HG03196 (cell line): ENCODE results near the gene DIS3L2.
"Not testable (repeated sequence)": the region's sequence is repeated elsewhere in the genome, so short reads cannot be mapped to it uniquely, and the experiment has no call there.

Source experiments
- ATAC-seq: cut with Tn5 transposase; IDR thresholded peaks from one replicate; pipeline ENCODE4 v1.9.1; 2021; ENCODE audit not compliant: unreplicated experiment

Gene DIS3L2

GRCh38 chr2:232316461-232317330 lies 355.2 kb downstream of the DIS3L2 start:
- no peak for ATAC-seq

- ATAC-seq = no peak
These were observed 356.8 kb downstream of the DIS3L2 start for GRCh38 chr2:232318169-232318855.

- no peak for ATAC-seq
These were observed 357.7 kb downstream of the DIS3L2 start for GRCh38 chr2:232319067-232319802.

GRCh38 chr2:232319803-232320442 lies 358.4 kb downstream of the DIS3L2 start:
- no peak for ATAC-seq

- no peak for ATAC-seq
These were observed 358.9 kb downstream of the DIS3L2 start for GRCh38 chr2:232320443-232320803.

GRCh38 chr2:232321156-232321816 lies 359.8 kb downstream of the DIS3L2 start:
- ATAC-seq = no peak

- no peak for ATAC-seq
These were observed 360.5 kb downstream of the DIS3L2 start for GRCh38 chr2:232321817-232322559.

GRCh38 chr2:232322560-232323327 lies 361.2 kb downstream of the DIS3L2 start:
- ATAC-seq = no peak

GRCh38 chr2:232323328-232323650 lies 361.8 kb downstream of the DIS3L2 start:
- no peak for ATAC-seq

- ATAC-seq = not testable (repeated sequence)
These were observed 362.5 kb downstream of the DIS3L2 start for GRCh38 chr2:232323967-232324366.

- ATAC-seq = no peak
These were observed 363.3 kb downstream of the DIS3L2 start for GRCh38 chr2:232324778-232325177.

GRCh38 chr2:232325324-232326273 lies 364.1 kb downstream of the DIS3L2 start:
- no peak for ATAC-seq

- not testable (repeated sequence) for ATAC-seq
These were observed 365.0 kb downstream of the DIS3L2 start for GRCh38 chr2:232326274-232327104.

GRCh38 chr2:232327105-232328031 lies 365.9 kb downstream of the DIS3L2 start:
- no peak for ATAC-seq

GRCh38 chr2:232328032-232328422 lies 366.5 kb downstream of the DIS3L2 start:
- no peak for ATAC-seq
